Activated CD8-positive, alpha-beta T cell treated with anti-CD3 and anti-CD28 coated beads, Interleukin-2, amount 10 ng/mL, durations not matched to agents 7 days and 5 days (primary cell): ENCODE data around the gene CTDSP1. TPM values are rescaled to one million over a fixed set of nuclear protein-coding genes. Genes with fewer than 3 reads are reported as not detected.

Experiments
- ATAC-seq: fragments of 150-1000 bp; cut with Tn5 transposase; one replicate; pipeline ENCODE4 v1.10.0; 2021; ENCODE audit warnings: moderate library complexity
- CTCF ChIA-PET: fragments of 350-600 bp; sonication (Branson Sonifier 250); formaldehyde crosslinking; loops from one replicate; lab custom pipeline; 2021; ENCODE audit warnings: antibody characterized with exemption; lab: Charles Lee
- POLR2A ChIA-PET: fragments of 350-600 bp; sonication (Branson Sonifier 250); formaldehyde crosslinking; loops from one replicate; lab custom pipeline; 2021; ENCODE audit warnings: antibody characterized with exemption; lab: Charles Lee
- DNase-seq: peaks from one replicate; pipeline ENCODE4 v3.0.0-alpha.2; 2020
- H3K27ac Mint-ChIP-seq: one replicate; pipeline ENCODE4 v1.8.0; 2021; ENCODE audit warnings: mild to moderate bottlenecking, mixed read lengths
- H3K27me3 Mint-ChIP-seq: one replicate; pipeline ENCODE4 v1.8.0; 2021; ENCODE audit warnings: low read depth, mixed read lengths
- H3K36me3 Mint-ChIP-seq: one replicate; pipeline ENCODE4 v1.8.0; 2021; ENCODE audit warnings: low read depth, mixed read lengths
- H3K4me1 Mint-ChIP-seq: one replicate; pipeline ENCODE4 v1.8.0; 2021; ENCODE audit warnings: low read depth, mixed read lengths
- H3K4me3 Mint-ChIP-seq: one replicate; pipeline ENCODE4 v1.8.0; 2021; ENCODE audit warnings: mild to moderate bottlenecking, mixed read lengths
- H3K9me3 Mint-ChIP-seq: one replicate; pipeline ENCODE4 v1.8.0; 2022; ENCODE audit warnings: mixed read lengths; ENCODE audit not compliant: insufficient read depth
- total RNA-seq, 2 experiments: library from RNA; stranded (reverse); gene quantifications; one replicate each; pipeline ENCODE4 v1.2.3, GENCODE V29; 2021

CTDSP1 gene
- total RNA-seq, 2 experiments from 2014 or later, result 175 to 185 TPM

DNA sequence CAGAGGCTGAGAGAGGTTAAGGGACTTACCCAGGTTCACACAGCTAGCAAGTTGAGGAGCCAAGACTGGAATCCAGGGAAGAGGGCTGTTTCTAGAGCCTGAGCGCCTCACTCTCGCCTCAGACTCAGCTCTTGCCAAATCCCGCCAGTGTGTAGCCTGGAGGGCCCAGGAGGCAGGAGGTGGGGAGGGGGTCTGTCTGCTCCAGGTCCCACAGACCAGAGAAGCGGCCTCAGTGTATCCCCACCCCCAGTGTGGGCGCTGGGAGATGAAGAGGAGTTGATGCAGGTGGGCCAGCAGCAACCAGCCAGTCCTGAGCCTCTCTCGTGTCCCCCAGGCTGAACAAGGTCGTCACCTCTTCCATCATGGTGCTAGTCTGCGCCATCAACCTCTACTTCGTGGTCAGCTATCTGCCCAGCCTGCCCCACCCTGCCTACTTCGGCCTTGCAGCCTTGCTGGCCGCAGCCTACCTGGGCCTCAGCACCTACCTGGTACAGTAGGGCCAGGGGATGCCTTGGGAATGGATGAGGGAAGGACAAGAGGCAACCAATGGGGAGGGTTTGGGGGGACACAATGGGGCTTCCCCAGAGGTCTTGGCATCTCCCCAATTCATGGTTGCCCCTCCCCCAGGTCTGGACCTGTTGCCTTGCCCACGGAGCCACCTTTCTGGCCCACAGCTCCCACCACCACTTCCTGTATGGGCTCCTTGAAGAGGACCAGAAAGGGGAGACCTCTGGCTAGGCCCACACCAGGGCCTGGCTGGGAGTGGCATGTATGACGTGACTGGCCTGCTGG, 5.2 kb upstream of the CTDSP1 start:
- H3K4me1 Mint-ChIP-seq, result peaks cover 35% of the 10 kb centered on the region

DNA sequence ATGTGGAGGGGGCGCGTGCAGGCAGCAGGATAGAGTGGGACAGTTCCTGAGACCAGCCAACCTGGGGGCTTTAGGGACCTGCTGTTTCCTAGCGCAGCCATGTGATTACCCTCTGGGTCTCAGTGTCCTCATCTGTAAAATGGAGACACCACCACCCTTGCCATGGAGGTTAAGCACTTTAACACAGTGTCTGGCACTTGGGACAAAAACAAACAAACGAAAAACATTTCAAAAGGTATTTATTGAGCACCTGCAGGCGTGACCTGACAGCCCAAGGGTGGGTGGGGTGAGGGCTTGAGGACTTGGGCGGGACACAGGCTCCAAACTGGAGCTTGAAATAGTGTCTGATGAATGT, 4.6 kb upstream of the CTDSP1 start:
- CTCF ChIA-PET, result interaction anchor here (1.1 to 5.5 kb wide), 5 partner anchors 12 to 124 kb away, joined by 4 to 21 read pairs (median 7); partner anchors contain the start of genes PNKD and TMBIM1
- Mint-ChIP-seq H3K4me3 (peak overlapping the region; percentile 20), H3K36me3 (no peaks in the 10 kb centered on the region), H3K9me3 (no peaks in the 10 kb centered on the region), H3K27me3 (no peaks in the 10 kb centered on the region), H3K4me1 (peaks cover 35% of the 10 kb centered on the region), H3K27ac (peak overlapping the region; percentile 60)
- DNase-seq (no peak), ATAC-seq (no peak)
- POLR2A ChIA-PET, result interaction anchor here (1.1 to 2.4 kb wide), 2 partner anchors 103 to 108 kb away, joined by 3 to 6 read pairs; partner anchors contain the start of gene TMBIM1

More for the DNA sequence above, 5.2 kb upstream of the CTDSP1 start:
- Mint-ChIP-seq H3K27me3 (no peaks in the 10 kb centered on the region), H3K36me3 (no peaks in the 10 kb centered on the region), H3K9me3 (no peaks in the 10 kb centered on the region), H3K27ac (peak overlapping the region; percentile 60), H3K4me3 (peak overlapping the region; percentile 20)
- ChIA-PET CTCF (interaction anchor here (0.9 to 5.5 kb wide), 10 partner anchors 11 to 293 kb away, joined by 3 to 21 read pairs (median 4); partner anchors contain the start of genes BCS1L, TMBIM1 and ZNF142), POLR2A (interaction anchor here (1.1 kb wide), 1 partner anchor 108 kb away, joined by 3 read pairs; no protein-coding TSS in a partner anchor)
- ATAC-seq, result no peak
- no peak for DNase-seq

DNA sequence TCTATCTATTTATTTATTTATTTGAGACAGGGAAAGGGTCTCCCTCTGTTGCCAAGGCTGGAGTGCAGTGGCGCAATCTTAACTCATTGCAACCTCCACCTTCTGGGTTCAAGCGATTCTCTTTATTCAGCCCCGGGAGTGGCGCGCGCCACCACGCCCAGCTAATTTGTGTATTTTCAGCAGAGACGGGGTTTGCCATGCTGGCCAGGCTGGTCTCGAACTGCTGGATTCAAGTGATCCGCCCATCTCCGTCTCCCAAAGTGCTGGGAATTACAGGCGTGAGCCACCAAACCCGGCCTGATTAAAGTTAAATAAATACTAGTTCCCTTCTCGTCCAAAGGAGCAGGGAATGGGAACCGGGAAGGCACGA, 4.2 kb upstream of the CTDSP1 start:
- Mint-ChIP-seq H3K4me1 (peaks cover 35% of the 10 kb centered on the region), H3K4me3 (peak overlapping the region; percentile 61), H3K27me3 (no peaks in the 10 kb centered on the region), H3K27ac (peak overlapping the region; percentile 73), H3K9me3 (no peaks in the 10 kb centered on the region), H3K36me3 (peaks cover 2% of the 10 kb centered on the region)
- DNase-seq (no peak), ATAC-seq (no peak)
- CTCF ChIA-PET, result interaction anchor here (1.1 to 5.5 kb wide), 6 partner anchors 11 to 124 kb away, joined by 4 to 21 read pairs (median 12); partner anchors contain the start of gene PNKD
- POLR2A ChIA-PET, result interaction anchor here (1.0 to 2.4 kb wide), 5 partner anchors 10 to 125 kb away, joined by 3 to 23 read pairs (median 6); partner anchors contain the start of genes AAMP, PNKD and TMBIM1

DNA sequence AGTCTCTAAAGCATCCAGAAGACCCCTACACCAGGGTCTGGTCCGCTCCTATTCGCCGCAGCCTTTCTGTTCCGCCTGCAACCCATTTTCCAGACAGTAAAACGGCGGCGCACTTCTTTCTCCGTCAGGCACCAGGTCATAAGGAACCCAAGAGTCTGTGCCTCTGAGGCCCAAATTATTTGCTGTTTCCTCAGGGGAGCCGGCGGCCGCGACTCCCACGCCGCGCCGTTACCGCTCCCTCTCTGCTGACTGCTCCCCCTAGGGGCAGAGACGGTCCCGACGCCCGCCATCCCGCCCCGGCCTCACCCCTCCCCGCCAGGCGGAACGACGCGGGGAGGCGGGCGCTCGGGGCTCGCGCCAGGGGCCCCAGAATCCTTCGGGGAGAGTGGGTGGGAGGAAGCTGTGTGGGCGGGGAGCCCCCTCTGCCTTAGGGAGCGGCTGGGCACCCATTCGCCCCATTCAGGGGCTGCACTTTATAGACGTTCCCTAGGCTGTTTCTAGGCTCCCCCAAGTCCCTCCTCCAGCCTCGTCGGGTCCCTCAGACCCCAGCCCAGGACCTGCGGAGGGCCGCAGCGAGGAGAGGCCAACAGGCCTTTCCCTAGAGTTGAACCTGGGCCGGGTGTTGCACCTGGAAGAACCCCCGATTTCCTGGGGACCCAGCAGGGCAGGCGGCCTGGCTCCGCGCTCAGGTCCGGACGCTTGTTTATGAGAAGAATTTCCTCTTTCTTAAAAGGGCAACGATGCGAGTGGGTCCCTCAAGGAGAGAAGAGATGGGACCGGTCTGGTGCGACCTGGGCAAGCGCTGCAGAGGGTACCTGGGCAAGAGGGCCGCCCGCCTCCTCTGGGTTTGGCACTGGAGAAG, 3.6 kb upstream of the CTDSP1 start:
- DNase-seq, result peak; percentile 96
- H3K4me1 Mint-ChIP-seq, result peaks cover 35% of the 10 kb centered on the region
- POLR2A ChIA-PET, result interaction anchor here (0.6 to 2.4 kb wide), 10 partner anchors 9 to 172 kb away, joined by 3 to 23 read pairs (median 6); partner anchors contain the start of genes AAMP, PNKD, TMBIM1 and USP37
- CTCF ChIA-PET, result interaction anchor here (0.6 to 5.5 kb wide), 22 partner anchors 10 to 252 kb away, joined by 3 to 21 read pairs (median 4); partner anchors contain the start of genes AAMP, CATIP and PNKD
- peak overlapping the region; percentile 85 for H3K4me3 Mint-ChIP-seq
- H3K27me3 Mint-ChIP-seq, result no peaks in the 10 kb centered on the region
- peak; percentile 66 for ATAC-seq
- peak overlapping the region; percentile 96 for H3K27ac Mint-ChIP-seq
- no peaks in the 10 kb centered on the region for H3K9me3 Mint-ChIP-seq
- H3K36me3 Mint-ChIP-seq, result peaks cover 2% of the 10 kb centered on the region

GRCh38 chr2:218396688-218397462, 2.8 kb upstream of the CTDSP1 start:
- H3K4me1 Mint-ChIP-seq, result peaks cover 40% of the 10 kb centered on the region
- H3K9me3 Mint-ChIP-seq, result no peaks in the 10 kb centered on the region
- H3K4me3 Mint-ChIP-seq, result peak overlapping the region; percentile 85
- CTCF ChIA-PET, result interaction anchor here (0.6 to 2.2 kb wide), 23 partner anchors 9 to 251 kb away, joined by 3 to 21 read pairs (median 4); partner anchors contain the start of genes AAMP, CATIP and PNKD
- DNase-seq (peak; percentile 91), ATAC-seq (peak; percentile 3)
- H3K27ac Mint-ChIP-seq, result peak overlapping the region; percentile 96
- POLR2A ChIA-PET, result interaction anchor here (0.6 to 2.4 kb wide), 14 partner anchors 8 to 276 kb away, joined by 3 to 23 read pairs (median 4); partner anchors contain the start of genes AAMP, PNKD, TMBIM1 and USP37
- H3K27me3 Mint-ChIP-seq, result no peaks in the 10 kb centered on the region
- H3K36me3 Mint-ChIP-seq, result peaks cover 8% of the 10 kb centered on the region

DNA sequence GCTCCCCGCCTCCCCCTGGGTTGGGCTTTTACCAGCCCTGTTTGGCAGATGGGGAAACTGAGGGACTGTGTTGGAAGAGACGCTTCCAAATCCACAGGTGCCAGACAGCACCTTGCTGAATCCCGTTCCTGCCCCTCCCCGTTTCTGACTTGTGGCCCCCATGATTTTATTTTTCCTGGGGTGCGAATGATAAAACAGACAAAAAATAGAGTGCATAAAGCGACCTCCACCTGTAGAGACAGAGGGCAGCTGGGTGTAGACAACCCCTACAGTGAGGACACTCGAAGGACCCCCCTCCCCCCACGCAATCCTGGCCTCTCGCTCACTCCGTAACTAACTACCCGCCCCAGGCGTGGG, 2.2 kb upstream of the CTDSP1 start:
- ATAC-seq, result no peak
- H3K36me3 Mint-ChIP-seq, result peaks cover 13% of the 10 kb centered on the region
- peak overlapping the region; percentile 85 for H3K4me3 Mint-ChIP-seq
- POLR2A ChIA-PET, result interaction anchor here (0.7 to 2.4 kb wide), 9 partner anchors 8 to 168 kb away, joined by 3 to 23 read pairs (median 6); partner anchors contain the start of genes AAMP, PNKD and TMBIM1
- CTCF ChIA-PET, result interaction anchor here (0.7 to 2.2 kb wide), 10 partner anchors 8 to 251 kb away, joined by 3 to 21 read pairs (median 5); partner anchors contain the start of gene CATIP
- no peaks in the 10 kb centered on the region for H3K27me3 Mint-ChIP-seq
- DNase-seq, result peak; percentile 60
- H3K4me1 Mint-ChIP-seq, result peaks cover 45% of the 10 kb centered on the region
- H3K9me3 Mint-ChIP-seq, result no peaks in the 10 kb centered on the region
- H3K27ac Mint-ChIP-seq, result peak overlapping the region; percentile 96

DNA sequence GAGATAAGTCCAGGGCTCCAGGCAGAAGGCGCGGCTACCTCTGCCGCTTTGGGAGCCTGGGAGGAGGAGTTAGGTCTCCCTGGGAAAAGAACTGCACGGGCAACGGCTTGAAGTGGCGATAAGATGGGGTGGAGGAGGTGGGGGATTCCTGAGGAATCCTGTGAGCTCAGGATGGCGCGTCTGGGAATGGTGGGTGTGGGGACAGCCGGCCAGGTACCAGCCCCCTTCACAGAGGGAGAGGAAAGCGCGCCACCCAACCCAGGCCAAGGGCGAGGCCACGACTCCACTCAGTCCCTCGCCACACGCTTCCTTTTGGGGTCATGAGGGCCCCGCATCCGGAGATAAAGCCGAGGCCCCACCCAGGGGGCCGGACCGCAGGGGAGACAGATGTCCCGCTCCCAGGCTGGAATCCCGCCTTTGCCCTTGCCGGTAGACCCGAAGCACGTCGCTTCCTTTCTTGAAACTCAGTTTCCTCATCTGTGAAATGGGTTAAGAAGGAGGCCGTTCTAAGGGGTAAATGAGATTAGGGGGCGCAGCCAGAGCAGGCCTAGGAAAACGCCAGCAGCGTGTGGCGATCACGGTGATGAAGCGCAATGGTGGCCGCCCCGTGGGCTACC, 1.7 kb upstream of the CTDSP1 start:
- CTCF ChIA-PET, result interaction anchor here (0.7 to 2.2 kb wide), 4 partner anchors 41 to 141 kb away, joined by 3 to 21 read pairs (median 4); partner anchors contain the start of gene CATIP
- H3K9me3 Mint-ChIP-seq, result no peaks in the 10 kb centered on the region
- H3K4me1 Mint-ChIP-seq, result peaks cover 50% of the 10 kb centered on the region
- ATAC-seq, result peak; percentile 36
- peaks cover 16% of the 10 kb centered on the region for H3K36me3 Mint-ChIP-seq
- peak; percentile 89 for DNase-seq
- H3K4me3 Mint-ChIP-seq, result peak overlapping the region; percentile 85
- H3K27me3 Mint-ChIP-seq, result no peaks in the 10 kb centered on the region
- H3K27ac Mint-ChIP-seq, result peak overlapping the region; percentile 96
- POLR2A ChIA-PET, result interaction anchor here (1.0 to 2.4 kb wide), 5 partner anchors 7 to 123 kb away, joined by 3 to 23 read pairs (median 5); no protein-coding TSS in a partner anchor

- peak; percentile 13 for ATAC-seq
- H3K27ac Mint-ChIP-seq, result peak overlapping the region; percentile 96
- no peaks in the 10 kb centered on the region for H3K9me3 Mint-ChIP-seq
- peak overlapping the region; percentile 85 for H3K4me3 Mint-ChIP-seq
- DNase-seq, result peak; percentile 82
- ChIA-PET POLR2A (interaction anchor here (1.0 to 2.4 kb wide), 3 partner anchors 9 to 261 kb away, joined by 3 to 15 read pairs (median 3); partner anchors contain the start of genes BCS1L and ZNF142), CTCF (no interaction called here)
- peaks cover 56% of the 10 kb centered on the region for H3K4me1 Mint-ChIP-seq
- H3K36me3 Mint-ChIP-seq, result peaks cover 23% of the 10 kb centered on the region
- H3K27me3 Mint-ChIP-seq, result no peaks in the 10 kb centered on the region
Observed at GRCh38 chr2:218398437-218399390, 954 bp upstream of the CTDSP1 start.
